ENCODE results near the gene FFAR3. TPM values are rescaled to one million over a fixed set of nuclear protein-coding genes. Genes with fewer than 3 reads are reported as not detected.

The FFAR3 gene
- total and polyA plus RNA-seq, 4 donors: 0.33 TPM; not detected in 3

DNA sequence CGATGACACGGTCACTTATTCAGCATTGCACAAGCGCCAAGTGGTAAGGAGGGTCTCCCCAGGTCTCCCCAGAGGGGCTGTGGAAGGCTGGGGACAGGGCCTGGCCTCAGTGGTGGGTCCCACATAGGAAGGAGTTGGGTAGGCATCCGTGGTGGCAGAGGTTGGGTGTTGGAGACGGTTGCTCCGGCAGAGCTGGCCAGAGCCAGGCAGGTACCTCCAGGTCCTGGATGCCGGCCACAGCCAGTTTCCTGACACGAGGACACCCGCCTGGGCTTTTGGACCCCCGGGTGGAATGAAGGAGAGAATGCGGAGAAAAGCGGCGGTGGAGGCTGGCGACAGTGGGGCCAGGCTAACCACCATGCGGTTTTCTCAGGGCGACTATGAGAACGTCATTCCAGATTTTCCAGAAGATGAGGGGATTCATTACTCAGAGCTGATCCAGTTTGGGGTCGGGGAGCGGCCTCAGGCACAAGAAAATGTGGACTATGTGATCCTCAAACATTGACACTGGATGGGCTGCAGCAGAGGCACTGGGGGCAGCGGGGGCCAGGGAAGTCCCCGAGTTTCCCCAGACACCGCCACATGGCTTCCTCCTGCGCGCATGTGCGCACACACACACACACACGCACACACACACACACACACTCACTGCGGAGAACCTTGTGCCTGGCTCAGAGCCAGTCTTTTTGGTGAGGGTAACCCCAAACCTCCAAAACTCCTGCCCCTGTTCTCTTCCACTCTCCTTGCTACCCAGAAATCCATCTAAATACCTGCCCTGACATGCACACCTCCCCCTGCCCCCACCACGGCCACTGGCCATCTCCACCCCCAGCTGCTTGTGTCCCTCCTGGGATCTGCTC is 11.8 kb upstream of the FFAR3 start:
- Histone ChIP-seq H3K27me3 (ENCODE audit: control insufficient read depth in 4 of 4, insufficient read depth in 4 of 4, low read length in 3 of 4) (peaks cover 0 to 3% (median 0%) of the 10 kb centered on the region in 4 donors), H3K9ac (ENCODE audit: low read depth in 1 of 2, low read length in 2 of 2) (no peak overlapping the region), H3K9me3 (ENCODE audit: control insufficient read depth in 4 of 4, low read length in 3 of 4) (no peaks in the 10 kb centered on the region), H3K4me3 (ENCODE audit: low read depth in 1 of 3, low read length in 3 of 3) (no peak overlapping the region), H3K36me3 (ENCODE audit: control insufficient read depth in 4 of 4, insufficient read depth in 3 of 4, low read depth in 1 of 4, low read length in 3 of 4) (no peaks in the 10 kb centered on the region), H3K27ac (ENCODE audit: low read depth in 1 of 2, low read length in 2 of 2) (no peak overlapping the region), H3K4me1 (ENCODE audit: control insufficient read depth in 4 of 4, insufficient read depth in 4 of 4, low read length in 3 of 4) (no peaks in the 10 kb centered on the region)
- no peak for DNase-seq (ENCODE audit: low spot score)
- 58% methylated on average over 28 of the region's 28 CpGs for WGBS
- TF ChIP-seq FOXA1 (IDR thresholded peaks at IDR 0.05): no peak

DNA sequence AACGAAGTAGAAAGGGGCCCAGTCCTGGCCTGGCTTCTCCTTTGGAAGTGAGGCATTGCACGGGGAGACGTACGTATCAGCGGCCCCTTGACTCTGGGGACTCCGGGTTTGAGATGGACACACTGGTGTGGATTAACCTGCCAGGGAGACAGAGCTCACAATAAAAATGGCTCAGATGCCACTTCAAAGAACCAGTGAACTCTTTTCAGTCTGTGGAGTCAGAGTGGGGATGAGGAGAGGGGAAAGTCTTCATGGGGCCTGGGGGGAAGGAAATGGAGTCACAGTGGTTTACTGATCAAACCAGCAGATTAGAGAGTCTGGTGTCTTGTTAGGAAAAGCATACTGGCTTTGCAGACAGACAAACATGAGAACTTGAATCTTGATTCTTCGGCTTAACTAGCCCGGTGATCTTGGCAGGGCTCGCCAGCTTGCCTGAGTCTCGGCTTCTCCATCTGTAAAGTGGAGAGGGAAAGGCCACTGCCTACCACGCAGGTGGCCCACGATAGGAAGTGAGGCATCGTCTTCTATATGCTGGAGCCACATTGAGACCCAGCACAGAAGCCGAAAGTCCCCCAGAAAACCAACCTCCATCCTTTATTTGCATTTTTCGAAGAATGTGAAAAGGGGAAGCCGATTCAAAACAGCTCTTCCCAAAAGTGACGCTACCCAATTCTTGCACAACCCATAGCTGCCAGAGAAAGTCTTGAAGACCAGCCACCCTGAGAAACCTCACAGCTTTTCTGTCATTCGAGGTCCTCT is 10.9 kb upstream of the FFAR3 start, which contains the start of gene FFAR1:
Gene FFAR1, plus strand, starts transcription at position 732 of the 759 bp plus-strand sequence. CDS start 3,650 bp downstream, outside the sequence.
- TF ChIP-seq, protein P1, sequence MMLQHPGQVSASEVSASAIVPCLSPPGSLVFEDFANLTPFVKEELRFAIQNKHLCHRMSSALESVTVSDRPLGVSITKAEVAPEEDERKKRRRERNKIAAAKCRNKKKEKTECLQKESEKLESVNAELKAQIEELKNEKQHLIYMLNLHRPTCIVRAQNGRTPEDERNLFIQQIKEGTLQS (IDR thresholded peaks at IDR 0.05): no peak
- no peak for TF ChIP-seq FOXA1 (IDR thresholded peaks at IDR 0.05)
- no peak for TF ChIP-seq NR2F2 (IDR thresholded peaks at IDR 0.05)
- TF ChIP-seq, protein P2, sequence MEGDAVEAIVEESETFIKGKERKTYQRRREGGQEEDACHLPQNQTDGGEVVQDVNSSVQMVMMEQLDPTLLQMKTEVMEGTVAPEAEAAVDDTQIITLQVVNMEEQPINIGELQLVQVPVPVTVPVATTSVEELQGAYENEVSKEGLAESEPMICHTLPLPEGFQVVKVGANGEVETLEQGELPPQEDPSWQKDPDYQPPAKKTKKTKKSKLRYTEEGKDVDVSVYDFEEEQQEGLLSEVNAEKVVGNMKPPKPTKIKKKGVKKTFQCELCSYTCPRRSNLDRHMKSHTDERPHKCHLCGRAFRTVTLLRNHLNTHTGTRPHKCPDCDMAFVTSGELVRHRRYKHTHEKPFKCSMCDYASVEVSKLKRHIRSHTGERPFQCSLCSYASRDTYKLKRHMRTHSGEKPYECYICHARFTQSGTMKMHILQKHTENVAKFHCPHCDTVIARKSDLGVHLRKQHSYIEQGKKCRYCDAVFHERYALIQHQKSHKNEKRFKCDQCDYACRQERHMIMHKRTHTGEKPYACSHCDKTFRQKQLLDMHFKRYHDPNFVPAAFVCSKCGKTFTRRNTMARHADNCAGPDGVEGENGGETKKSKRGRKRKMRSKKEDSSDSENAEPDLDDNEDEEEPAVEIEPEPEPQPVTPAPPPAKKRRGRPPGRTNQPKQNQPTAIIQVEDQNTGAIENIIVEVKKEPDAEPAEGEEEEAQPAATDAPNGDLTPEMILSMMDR (IDR thresholded peaks at IDR 0.05; ENCODE audit: low read depth, low read length, missing input control): no peak
- TF ChIP-seq TAF1 (conservative IDR thresholded peaks at IDR 0.05): no peak
- TF ChIP-seq HNF4A (conservative IDR thresholded peaks at IDR 0.05): no peak
- TF ChIP-seq HNF4G (IDR thresholded peaks at IDR 0.05): no peak
- H3K9me3 ChIP-seq (ENCODE audit: control insufficient read depth in 4 of 4, low read length in 3 of 4): no peaks in the 10 kb centered on the region
- DNase-seq (ENCODE audit: low spot score): no peak
- peaks cover 0 to 3% (median 0%) of the 10 kb centered on the region in 4 donors for H3K27me3 ChIP-seq (ENCODE audit: control insufficient read depth in 4 of 4, insufficient read depth in 4 of 4, low read length in 3 of 4)
- no peaks in the 10 kb centered on the region for H3K4me1 ChIP-seq (ENCODE audit: control insufficient read depth in 4 of 4, insufficient read depth in 4 of 4, low read length in 3 of 4)
- no peaks in the 10 kb centered on the region for H3K36me3 ChIP-seq (ENCODE audit: control insufficient read depth in 4 of 4, insufficient read depth in 3 of 4, low read depth in 1 of 4, low read length in 3 of 4)
- no peak within 1 kb of the TSS for H3K27ac ChIP-seq (ENCODE audit: low read depth in 1 of 2, low read length in 2 of 2)
- 76% methylated on average over 18 of the region's 18 CpGs for WGBS
- no peak within 1 kb of the TSS for H3K4me3 ChIP-seq (ENCODE audit: low read depth in 1 of 3, low read length in 3 of 3)
- no peak within 1 kb of the TSS for H3K9ac ChIP-seq (ENCODE audit: low read depth in 1 of 2, low read length in 2 of 2)

DNA sequence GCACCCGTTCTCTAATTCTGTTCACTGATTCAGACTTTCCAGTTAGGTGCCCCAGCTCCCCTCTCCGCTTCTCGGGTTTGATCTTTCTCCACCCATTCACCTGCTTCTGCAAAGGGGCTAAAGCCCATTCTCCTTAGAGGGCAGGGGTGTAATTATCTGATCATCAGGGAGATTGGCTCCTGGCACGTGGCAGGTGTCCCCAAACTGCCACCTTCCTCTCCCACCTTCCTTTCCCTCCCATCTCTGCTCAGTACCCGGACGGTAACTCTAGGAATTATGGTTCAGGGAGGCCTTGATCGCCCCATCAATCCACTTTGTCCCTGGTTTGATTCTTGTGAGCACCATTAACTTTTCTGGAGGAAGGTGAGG is 10.3 kb upstream of the FFAR3 start:
- no peak overlapping the region for H3K4me3 ChIP-seq (ENCODE audit: low read depth in 1 of 3, low read length in 3 of 3)
- no peaks in the 10 kb centered on the region for H3K36me3 ChIP-seq (ENCODE audit: control insufficient read depth in 4 of 4, insufficient read depth in 3 of 4, low read depth in 1 of 4, low read length in 3 of 4)
- H3K27ac ChIP-seq (ENCODE audit: low read depth in 1 of 2, low read length in 2 of 2): no peak overlapping the region
- DNase-seq (ENCODE audit: low spot score): no peak
- peaks cover 0 to 3% (median 0%) of the 10 kb centered on the region in 4 donors for H3K27me3 ChIP-seq (ENCODE audit: control insufficient read depth in 4 of 4, insufficient read depth in 4 of 4, low read length in 3 of 4)
- H3K9ac ChIP-seq (ENCODE audit: low read depth in 1 of 2, low read length in 2 of 2): no peak overlapping the region
- no peaks in the 10 kb centered on the region for H3K9me3 ChIP-seq (ENCODE audit: control insufficient read depth in 4 of 4, low read length in 3 of 4)
- 80% methylated on average over 7 of the region's 7 CpGs for WGBS
- H3K4me1 ChIP-seq (ENCODE audit: control insufficient read depth in 4 of 4, insufficient read depth in 4 of 4, low read length in 3 of 4): peaks cover 0 to 2% (median 1%) of the 10 kb centered on the region in 4 donors
- TF ChIP-seq EGR1 (IDR thresholded peaks at IDR 0.05; ENCODE audit: low read depth in 2 of 2): no peak
- TF ChIP-seq FOXA1 (IDR thresholded peaks at IDR 0.05): no peak
- TF ChIP-seq, protein P2 (IDR thresholded peaks at IDR 0.05; ENCODE audit: low read depth, low read length, missing input control): no peak
- no peak for TF ChIP-seq HNF4G (IDR thresholded peaks at IDR 0.05)
- no peak for TF ChIP-seq RAD21 (IDR thresholded peaks at IDR 0.05)
- TF ChIP-seq NR2F2 (IDR thresholded peaks at IDR 0.05): no peak
- TF ChIP-seq JUND (IDR thresholded peaks at IDR 0.05): no peak
- TF ChIP-seq, protein P3, sequence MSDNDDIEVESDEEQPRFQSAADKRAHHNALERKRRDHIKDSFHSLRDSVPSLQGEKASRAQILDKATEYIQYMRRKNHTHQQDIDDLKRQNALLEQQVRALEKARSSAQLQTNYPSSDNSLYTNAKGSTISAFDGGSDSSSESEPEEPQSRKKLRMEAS (IDR thresholded peaks at IDR 0.05): no peak
- TF ChIP-seq SP1 (IDR thresholded peaks at IDR 0.05): no peak
- no peak for TF ChIP-seq GABPA (IDR thresholded peaks at IDR 0.05 in 1 of 2, conservative IDR thresholded peaks at IDR 0.05 in 1 of 2)
- TF ChIP-seq HNF4A (conservative IDR thresholded peaks at IDR 0.05): no peak
- TF ChIP-seq, protein P1 (IDR thresholded peaks at IDR 0.05): no peak
- no peak for TF ChIP-seq RXRA (IDR thresholded peaks at IDR 0.05)
- TF ChIP-seq, protein P4, sequence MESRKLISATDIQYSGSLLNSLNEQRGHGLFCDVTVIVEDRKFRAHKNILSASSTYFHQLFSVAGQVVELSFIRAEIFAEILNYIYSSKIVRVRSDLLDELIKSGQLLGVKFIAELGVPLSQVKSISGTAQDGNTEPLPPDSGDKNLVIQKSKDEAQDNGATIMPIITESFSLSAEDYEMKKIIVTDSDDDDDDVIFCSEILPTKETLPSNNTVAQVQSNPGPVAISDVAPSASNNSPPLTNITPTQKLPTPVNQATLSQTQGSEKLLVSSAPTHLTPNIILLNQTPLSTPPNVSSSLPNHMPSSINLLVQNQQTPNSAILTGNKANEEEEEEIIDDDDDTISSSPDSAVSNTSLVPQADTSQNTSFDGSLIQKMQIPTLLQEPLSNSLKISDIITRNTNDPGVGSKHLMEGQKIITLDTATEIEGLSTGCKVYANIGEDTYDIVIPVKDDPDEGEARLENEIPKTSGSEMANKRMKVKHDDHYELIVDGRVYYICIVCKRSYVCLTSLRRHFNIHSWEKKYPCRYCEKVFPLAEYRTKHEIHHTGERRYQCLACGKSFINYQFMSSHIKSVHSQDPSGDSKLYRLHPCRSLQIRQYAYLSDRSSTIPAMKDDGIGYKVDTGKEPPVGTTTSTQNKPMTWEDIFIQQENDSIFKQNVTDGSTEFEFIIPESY (IDR thresholded peaks at IDR 0.05): no peak
- no peak for TF ChIP-seq TAF1 (conservative IDR thresholded peaks at IDR 0.05)
